ENCODE measurements around the gene POFUT1. TPM values are rescaled to one million over a fixed set of nuclear protein-coding genes. Genes with fewer than 3 reads are reported as not detected.

The POFUT1 gene
- total and polyA plus RNA-seq, 7 donors, result 7.8 to 22.9 (median 16.3) TPM

- no peak overlapping the region for H3K27ac ChIP-seq
- WGBS, 3 donors, result 76 to 87% (median 80%) methylated on average over 4 of the region's 4 CpGs
- DNase-seq, result no peak
- TF ChIP-seq CTCF (IDR thresholded peaks at IDR 0.05), result no peak
- peaks cover 0 to 5% of the 10 kb centered on the region in 2 donors for H3K36me3 ChIP-seq (ENCODE audit: insufficient read depth in 1 of 2, low read depth in 1 of 2)
- no peaks in the 10 kb centered on the region for H3K27me3 ChIP-seq (ENCODE audit: insufficient read depth in 3 of 3, low read length in 2 of 3)
- intact Hi-C loops (cut with DNase I), result loop anchor here in 1 of 2 donors (5.0 kb wide), 1 partner anchor 69 kb away; no protein-coding TSS in a partner anchor
- no peak for ATAC-seq
- H3K4me1 ChIP-seq, result peaks cover 25% of the 10 kb centered on the region
- no peaks in the 10 kb centered on the region for H3K9me3 ChIP-seq
- H3K4me3 ChIP-seq, result no peak overlapping the region
Observed at GRCh38 chr20:32281711-32282110, 74.0 kb downstream of the POFUT1 start.

GRCh38 chr20:32282461-32282860, 74.8 kb downstream of the POFUT1 start:
- H3K4me3 ChIP-seq, result no peak overlapping the region
- TF ChIP-seq CTCF (IDR thresholded peaks at IDR 0.05), result no peak
- intact Hi-C loops (cut with DNase I), result loop anchor here in 1 of 2 donors (5.0 kb wide), 1 partner anchor 70 kb away; no protein-coding TSS in a partner anchor
- H3K27ac ChIP-seq, result peak overlapping the region; percentile 8
- ATAC-seq, result peak; percentile 71 to 73 (median 72)
- H3K9me3 ChIP-seq, result no peaks in the 10 kb centered on the region
- H3K36me3 ChIP-seq (ENCODE audit: insufficient read depth in 1 of 2, low read depth in 1 of 2), result peaks cover 0 to 5% of the 10 kb centered on the region in 2 donors
- no peaks in the 10 kb centered on the region for H3K27me3 ChIP-seq (ENCODE audit: insufficient read depth in 3 of 3, low read length in 2 of 3)
- 14 to 16% (median 15%) methylated on average over 4 of the region's 4 CpGs for WGBS, 3 donors
- peak in 1 of 2 donors; percentile 55 for DNase-seq
- peaks cover 25% of the 10 kb centered on the region for H3K4me1 ChIP-seq

GRCh38 chr20:32285082-32285620, 77.5 kb downstream of the POFUT1 start:
- WGBS, 3 donors, result 60 to 89% (median 73%) methylated on average over 3 of the region's 3 CpGs
- no peak for TF ChIP-seq CTCF (IDR thresholded peaks at IDR 0.05)
- DNase-seq, result no peak
- Histone ChIP-seq H3K27ac (no peak overlapping the region), H3K36me3 (ENCODE audit: insufficient read depth in 1 of 2, low read depth in 1 of 2) (peaks cover 0 to 5% of the 10 kb centered on the region in 2 donors), H3K27me3 (ENCODE audit: insufficient read depth in 3 of 3, low read length in 2 of 3) (no peaks in the 10 kb centered on the region), H3K9me3 (no peaks in the 10 kb centered on the region), H3K4me1 (peaks cover 20% of the 10 kb centered on the region), H3K4me3 (no peak overlapping the region)
- ATAC-seq, result no peak
- intact Hi-C loops (cut with DNase I), result no loop called here

GRCh38 chr20:32285621-32286371, 78.1 kb downstream of the POFUT1 start:
- no peaks in the 10 kb centered on the region for H3K9me3 ChIP-seq
- H3K27me3 ChIP-seq (ENCODE audit: insufficient read depth in 3 of 3, low read length in 2 of 3), result no peaks in the 10 kb centered on the region
- intact Hi-C loops (cut with DNase I), result no loop called here
- peaks cover 0 to 4% of the 10 kb centered on the region in 2 donors for H3K36me3 ChIP-seq (ENCODE audit: insufficient read depth in 1 of 2, low read depth in 1 of 2)
- H3K4me3 ChIP-seq, result no peak overlapping the region
- H3K27ac ChIP-seq, result no peak overlapping the region
- peaks cover 20% of the 10 kb centered on the region for H3K4me1 ChIP-seq
- no peak for DNase-seq
- 57 to 69% (median 67%) methylated on average over 4 of the region's 4 CpGs for WGBS, 3 donors
- no peak for TF ChIP-seq CTCF (IDR thresholded peaks at IDR 0.05)
- peak in 2 of 4 donors; percentile 83 to 84 for ATAC-seq

All from psoas muscle (tissue), 8 donors.